ENCODE measurements around the gene IFIH1.

IFIH1 gene

GRCh38 chr2:162258686-162259085 lies 59.8 kb downstream of the IFIH1 start:
- no peak for DNase-seq (ENCODE audit: low read depth in 1 of 2, low spot score in 1 of 2)

GRCh38 chr2:162258169-162258568 lies 60.3 kb downstream of the IFIH1 start:
- no peak for DNase-seq (ENCODE audit: low read depth in 1 of 2, low spot score in 1 of 2)

- no peak for DNase-seq (ENCODE audit: low read depth in 1 of 2, low spot score in 1 of 2)
These were observed 61.1 kb downstream of the IFIH1 start for GRCh38 chr2:162257425-162257824.

- DNase-seq (ENCODE audit: low read depth in 1 of 2, low spot score in 1 of 2) = no peak
These were observed 61.9 kb downstream of the IFIH1 start for GRCh38 chr2:162256591-162256991.

- no peak for DNase-seq (ENCODE audit: low read depth in 1 of 2, low spot score in 1 of 2)
These were observed 64.1 kb downstream of the IFIH1 start for GRCh38 chr2:162254236-162254871.

GRCh38 chr2:162253435-162253834 lies 65.0 kb downstream of the IFIH1 start:
- DNase-seq (ENCODE audit: low read depth in 1 of 2, low spot score in 1 of 2) = no peak

GRCh38 chr2:162252153-162252552 lies 66.3 kb downstream of the IFIH1 start:
- no peak for DNase-seq (ENCODE audit: low read depth in 1 of 2, low spot score in 1 of 2)

GRCh38 chr2:162245781-162246180 lies 72.7 kb downstream of the IFIH1 start:
- no peak for DNase-seq (ENCODE audit: low read depth in 1 of 2, low spot score in 1 of 2)

- no peak for DNase-seq (ENCODE audit: low read depth in 1 of 2, low spot score in 1 of 2)
These were observed 73.4 kb downstream of the IFIH1 start for GRCh38 chr2:162245061-162245460.

- DNase-seq (ENCODE audit: low read depth in 1 of 2, low spot score in 1 of 2) = no peak
These were observed 73.9 kb downstream of the IFIH1 start for GRCh38 chr2:162244541-162245031.

- no peak for DNase-seq (ENCODE audit: low read depth in 1 of 2, low spot score in 1 of 2)
These were observed 74.8 kb downstream of the IFIH1 start for GRCh38 chr2:162243715-162244114.

GRCh38 chr2:162243294-162243693 lies 75.2 kb downstream of the IFIH1 start, which contains the start of gene FAP:
TSS of gene FAP (minus strand) at chr2:162243445. CDS start at chr2:162243327, 118 bp downstream.
- no peak for DNase-seq (ENCODE audit: low read depth in 1 of 2, low spot score in 1 of 2)

- DNase-seq (ENCODE audit: low read depth in 1 of 2, low spot score in 1 of 2) = no peak
These were observed 75.8 kb downstream of the IFIH1 start for GRCh38 chr2:162242586-162243280.

- DNase-seq (ENCODE audit: low read depth in 1 of 2, low spot score in 1 of 2) = no peak
These were observed 76.9 kb downstream of the IFIH1 start for GRCh38 chr2:162241571-162241970.

- no peak for DNase-seq (ENCODE audit: low read depth in 1 of 2, low spot score in 1 of 2)
These were observed 83.6 kb downstream of the IFIH1 start for GRCh38 chr2:162234620-162235462.

GRCh38 chr2:162233197-162233596 lies 85.3 kb downstream of the IFIH1 start:
- DNase-seq (ENCODE audit: low read depth in 1 of 2, low spot score in 1 of 2) = no peak

GRCh38 chr2:162232671-162233070 lies 85.8 kb downstream of the IFIH1 start:
- no peak for DNase-seq (ENCODE audit: low read depth in 1 of 2, low spot score in 1 of 2)

GRCh38 chr2:162232027-162232426 lies 86.5 kb downstream of the IFIH1 start:
- no peak for DNase-seq (ENCODE audit: low read depth in 1 of 2, low spot score in 1 of 2)

GRCh38 chr2:162230761-162231160 lies 87.7 kb downstream of the IFIH1 start:
- DNase-seq (ENCODE audit: low read depth in 1 of 2, low spot score in 1 of 2) = no peak

GRCh38 chr2:162226836-162227235 lies 91.6 kb downstream of the IFIH1 start:
- no peak for DNase-seq (ENCODE audit: low read depth in 1 of 2, low spot score in 1 of 2)

- DNase-seq (ENCODE audit: low read depth in 1 of 2, low spot score in 1 of 2) = peak; percentile 35 to 42
These were observed 97.4 kb downstream of the IFIH1 start for GRCh38 chr2:162221064-162221463.

GRCh38 chr2:162220368-162220767 lies 98.1 kb downstream of the IFIH1 start:
- DNase-seq (ENCODE audit: low read depth in 1 of 2, low spot score in 1 of 2) = no peak

All from activated T-helper 1 cell treated with anti-CD3 and anti-CD28 coated beads, Interleukin-2, amount 50 U/mL, for 16 hours (primary cell).